Measurements from ENCODE around the gene PHF21A.

DNA sequence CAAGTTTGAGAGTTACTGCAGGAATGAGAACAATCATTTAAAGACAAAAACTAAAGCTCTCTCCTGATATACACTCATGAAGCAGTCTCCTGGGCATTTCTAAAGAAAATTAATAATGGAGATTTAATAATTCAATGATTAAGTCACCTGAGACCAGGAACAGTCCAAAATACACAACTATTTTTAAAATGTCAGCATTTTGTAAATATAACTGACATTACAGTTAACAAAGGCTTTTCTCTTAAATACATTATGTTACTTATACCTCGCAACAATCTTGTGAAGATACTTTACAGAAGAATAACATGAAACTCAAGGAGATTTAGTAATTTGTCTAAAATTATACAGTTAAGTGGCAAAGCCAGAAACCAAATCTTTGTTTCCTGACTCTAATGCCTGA, 111.2 kb downstream of the PHF21A start:
- TF ChIP-seq, protein P1, sequence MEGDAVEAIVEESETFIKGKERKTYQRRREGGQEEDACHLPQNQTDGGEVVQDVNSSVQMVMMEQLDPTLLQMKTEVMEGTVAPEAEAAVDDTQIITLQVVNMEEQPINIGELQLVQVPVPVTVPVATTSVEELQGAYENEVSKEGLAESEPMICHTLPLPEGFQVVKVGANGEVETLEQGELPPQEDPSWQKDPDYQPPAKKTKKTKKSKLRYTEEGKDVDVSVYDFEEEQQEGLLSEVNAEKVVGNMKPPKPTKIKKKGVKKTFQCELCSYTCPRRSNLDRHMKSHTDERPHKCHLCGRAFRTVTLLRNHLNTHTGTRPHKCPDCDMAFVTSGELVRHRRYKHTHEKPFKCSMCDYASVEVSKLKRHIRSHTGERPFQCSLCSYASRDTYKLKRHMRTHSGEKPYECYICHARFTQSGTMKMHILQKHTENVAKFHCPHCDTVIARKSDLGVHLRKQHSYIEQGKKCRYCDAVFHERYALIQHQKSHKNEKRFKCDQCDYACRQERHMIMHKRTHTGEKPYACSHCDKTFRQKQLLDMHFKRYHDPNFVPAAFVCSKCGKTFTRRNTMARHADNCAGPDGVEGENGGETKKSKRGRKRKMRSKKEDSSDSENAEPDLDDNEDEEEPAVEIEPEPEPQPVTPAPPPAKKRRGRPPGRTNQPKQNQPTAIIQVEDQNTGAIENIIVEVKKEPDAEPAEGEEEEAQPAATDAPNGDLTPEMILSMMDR (IDR thresholded peaks at IDR 0.05; ENCODE audit: extremely low read depth in 1 of 2, insufficient read depth in 1 of 2, low read depth in 1 of 2, low read length in 2 of 2), result no peak
- no peak for TF ChIP-seq POLR2AphosphoS5 (IDR thresholded peaks at IDR 0.05; ENCODE audit: insufficient read depth, low read depth, low read length)
- TF ChIP-seq POLR2A (IDR thresholded peaks at IDR 0.05; ENCODE audit: low read depth, low read length), result no peak
- TF ChIP-seq, protein P2, sequence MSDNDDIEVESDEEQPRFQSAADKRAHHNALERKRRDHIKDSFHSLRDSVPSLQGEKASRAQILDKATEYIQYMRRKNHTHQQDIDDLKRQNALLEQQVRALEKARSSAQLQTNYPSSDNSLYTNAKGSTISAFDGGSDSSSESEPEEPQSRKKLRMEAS (IDR thresholded peaks at IDR 0.05; ENCODE audit: insufficient read depth, insufficient read length), result no peak
- no peak for TF ChIP-seq EZH2 (IDR thresholded peaks at IDR 0.05; ENCODE audit: borderline replicate concordance, low read depth, low read length, severe bottlenecking)

Data from endothelial cell of umbilical vein (primary cell).